SH-SY5Y (cell line): ENCODE data around the gene AP3B1.

ENCODE experiments used
- GATA2 ChIP-seq: IDR thresholded peaks from 2 replicates; pipeline ENCODE4 v1.6.1; 2011; ENCODE audit warnings: mild to moderate bottlenecking, low read depth, low read length
- GATA3 ChIP-seq: IDR thresholded peaks from 2 replicates; pipeline ENCODE4 v1.6.1; 2011; ENCODE audit warnings: low read depth, mild to moderate bottlenecking, low read length, moderate library complexity

Gene AP3B1

DNA sequence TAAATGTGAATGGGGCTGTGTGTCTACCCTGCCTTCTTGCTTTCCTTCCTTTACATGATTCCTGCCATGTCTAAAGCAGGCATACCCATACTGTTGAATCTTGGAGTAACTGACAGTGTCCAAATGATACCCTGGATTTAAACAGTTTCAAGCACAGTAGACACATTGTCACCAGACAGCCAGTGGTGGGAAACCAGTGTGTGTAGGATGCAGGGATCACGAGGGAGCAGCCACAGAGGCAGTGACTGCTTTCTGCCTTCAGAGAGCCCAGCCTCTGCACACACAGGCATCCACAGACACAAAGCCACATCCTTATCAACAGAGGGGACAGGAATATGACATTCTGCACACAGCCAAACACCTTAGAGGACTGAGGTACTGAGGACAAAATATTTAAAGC lies 334.2 kb downstream of the AP3B1 start:
- TF ChIP-seq GATA2 (no peak), GATA3 (no peak)

DNA sequence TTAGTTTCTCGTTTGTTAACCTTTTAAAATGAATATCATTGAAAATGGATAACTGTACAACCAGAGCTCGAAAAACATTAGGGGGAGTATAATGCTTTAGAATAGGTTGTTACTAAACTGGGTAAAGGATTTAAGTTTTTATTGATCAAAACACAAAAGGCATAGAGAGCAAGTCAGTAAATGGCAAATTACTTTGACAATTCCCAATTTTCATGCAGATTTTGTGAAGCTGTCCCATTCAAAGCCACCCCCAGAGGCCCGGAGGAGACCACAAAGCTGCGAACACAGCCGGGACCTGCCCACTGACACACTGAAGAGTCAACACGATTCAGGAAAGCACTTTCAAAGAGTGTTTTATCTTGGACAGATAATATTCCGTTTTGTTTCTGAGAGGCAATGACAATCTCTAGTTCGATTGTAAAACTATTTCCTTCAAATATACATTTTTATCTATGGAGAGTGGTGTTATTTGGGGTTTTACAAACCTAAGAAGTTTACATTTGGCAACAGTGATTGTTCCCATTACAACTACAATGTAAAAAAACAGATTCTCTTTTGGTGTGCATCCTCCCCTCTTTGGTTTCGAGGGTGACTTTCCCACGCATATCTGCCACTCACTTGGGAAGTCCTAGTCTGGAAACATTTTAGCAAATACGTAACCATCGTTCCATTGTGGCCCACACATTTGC lies 335.7 kb downstream of the AP3B1 start:
- TF ChIP-seq GATA3 (no peak), GATA2 (no peak)

DNA sequence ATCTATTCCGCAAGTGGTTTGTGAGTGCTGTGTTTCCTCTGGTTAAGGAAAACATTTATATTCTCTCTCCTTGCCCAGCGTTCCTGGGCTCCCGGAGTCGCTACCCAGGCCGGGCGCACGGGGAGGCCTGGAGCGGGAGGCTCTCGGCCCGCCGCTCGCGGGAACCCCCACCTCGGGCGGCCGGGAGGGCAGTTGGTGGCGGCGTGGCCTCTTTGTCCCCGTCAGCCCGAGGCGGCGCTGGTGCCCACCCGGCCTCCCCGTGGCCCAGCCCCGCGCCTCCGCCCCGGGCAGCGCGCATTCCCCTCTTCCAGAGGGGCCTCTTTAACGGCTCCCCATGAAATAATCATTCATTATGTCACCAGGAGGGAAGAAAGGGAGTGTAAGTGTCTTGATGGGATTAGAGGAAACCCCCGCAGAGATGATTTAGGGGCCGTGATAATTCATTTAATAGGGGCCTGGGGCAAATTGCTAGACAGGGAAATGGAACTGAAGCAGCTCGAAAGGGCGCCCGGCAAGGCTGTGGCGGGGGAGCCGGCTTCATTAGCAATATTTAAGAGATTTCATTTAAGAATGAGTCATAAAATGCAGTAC lies 336.5 kb downstream of the AP3B1 start:
- no peak for TF ChIP-seq GATA2
- no peak for TF ChIP-seq GATA3

DNA sequence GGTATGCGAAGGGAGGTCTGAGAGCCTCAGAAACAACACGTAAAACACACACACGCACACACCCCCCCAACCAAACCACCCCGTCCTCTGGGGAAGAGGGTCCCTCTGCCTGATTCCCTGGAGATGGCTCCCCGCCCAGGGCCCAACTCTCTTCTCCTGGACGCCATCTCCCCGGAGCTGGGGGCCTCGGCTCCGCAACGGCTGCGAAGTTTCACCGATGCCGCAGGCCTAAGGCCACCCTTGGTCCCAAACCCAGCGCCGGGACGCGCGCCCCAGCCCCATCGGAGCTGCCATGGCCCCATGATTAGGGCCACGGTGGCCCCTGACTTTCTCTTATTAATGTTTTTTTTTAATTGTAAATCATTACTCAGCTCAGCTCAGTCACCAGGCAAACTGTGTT lies 337.0 kb downstream of the AP3B1 start:
- no peak for TF ChIP-seq GATA3
- no peak for TF ChIP-seq GATA2

- no peak for TF ChIP-seq GATA3
- TF ChIP-seq GATA2: no peak
Measured at GRCh38 chr5:77957081-77957480, 337.4 kb downstream of the AP3B1 start.

- TF ChIP-seq GATA2: no peak
- no peak for TF ChIP-seq GATA3
Measured at GRCh38 chr5:77955577-77955976, 338.9 kb downstream of the AP3B1 start.

- no peak for TF ChIP-seq GATA3
- TF ChIP-seq GATA2: no peak
Measured at GRCh38 chr5:77953374-77953773, 341.1 kb downstream of the AP3B1 start.

DNA sequence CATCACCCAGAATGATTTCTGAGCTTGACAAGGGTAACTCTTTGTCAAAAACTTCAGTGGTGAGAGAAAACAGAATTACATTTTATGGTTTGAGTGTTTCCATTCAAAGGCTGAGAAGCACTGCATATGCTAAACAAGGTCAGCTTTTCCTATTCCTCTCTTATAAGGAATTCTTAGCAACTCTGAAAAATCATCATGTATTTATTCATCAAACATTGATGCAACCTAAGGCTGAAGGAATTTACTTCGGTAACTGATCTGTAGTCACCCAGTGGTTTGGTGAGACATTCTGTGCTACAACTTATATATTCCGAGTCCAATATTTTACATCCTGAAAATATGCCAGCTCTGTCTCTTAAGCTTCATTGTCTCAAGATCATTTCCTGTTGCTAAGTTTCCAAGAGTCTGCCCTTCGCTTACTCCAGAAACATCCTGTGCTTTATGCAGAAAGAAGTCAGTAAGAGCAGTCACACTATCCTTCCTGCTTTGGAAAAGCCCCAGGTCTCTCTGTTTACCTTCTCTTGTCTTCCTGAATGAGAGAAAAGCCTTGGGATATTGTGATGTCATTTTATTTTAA lies 341.8 kb downstream of the AP3B1 start:
- TF ChIP-seq GATA2 (no peak), GATA3 (no peak)
